HepG2 (cell line): ENCODE measurements around the gene CERS5. TPM values are rescaled to one million over a fixed set of nuclear protein-coding genes. Genes with fewer than 3 reads are reported as not detected.

Source experiments
- ATAC-seq: fragments of 200-7000 bp; cut with Tn5 transposase; 3 replicates; pipeline ENCODE4 v1.9.1; 2020; ENCODE audit warnings: mild to moderate bottlenecking, moderate library complexity
- BruUV-seq: library from RNA; stranded (reverse); fragments of 400-500 nt; replicated peaks from 2 replicates; lab custom pipeline; 2021; lab: Mats Ljungman, UMichigan
- CTCF ChIA-PET: fragments of 300-600 bp; formaldehyde crosslinking; extraction: SDS; loops from one replicate; lab custom pipeline; 2021; ENCODE audit warnings: low total read pairs, inconsistent platforms, low intra/inter-chr PET ratio; lab: Yijun Ruan, JAX
- POLR2A ChIA-PET: fragments of 350-600 bp; sonication (Branson Sonifier 250); formaldehyde crosslinking; loops from one replicate; lab custom pipeline; 2020; ENCODE audit warnings: antibody characterized with exemption, inconsistent platforms; lab: Yijun Ruan, JAX
- DNase-seq: peaks from one replicate; pipeline ENCODE4 v3.0.0-alpha.2; 2015; ENCODE audit warnings: low spot score
- FAIRE-seq: peaks from 3 replicates; lab custom pipeline; 2011; peaks lifted over from hg19 to GRCh38; lab: Jason Lieb, UNC
- H2AFZ ChIP-seq: one replicate; pipeline ENCODE4 v1.6.1; 2011; ENCODE audit warnings: low read length, inconsistent platforms
- H3K27ac ChIP-seq: fragments of 300-600 bp; 3 replicates; pipeline ENCODE4 v1.8.0; 2011; ENCODE audit warnings: mixed run types, mild to moderate bottlenecking, mixed read lengths, low read length, inconsistent platforms; ENCODE audit not compliant: insufficient read depth; ENCODE audit errors: extremely low read length
- H3K27me3 ChIP-seq, 2 experiments: fragments of 200-600 bp in 1 of 2; 2 replicates in 1 of 2; 3 replicates in 1 of 2; pipeline versions ENCODE4 v1.6.0 to v1.8.0; 2011; ENCODE audit warnings: low read length in 2 of 2, mild to moderate bottlenecking in 2 of 2, moderate library complexity in 2 of 2, inconsistent platforms in 1 of 2; ENCODE audit not compliant: insufficient read depth in 2 of 2, control insufficient read depth in 1 of 2
- H3K36me3 ChIP-seq, 2 experiments: fragments of 200-600 bp in 1 of 2; replicated peaks in 1 of 2; 2 replicates in 1 of 2; 3 replicates in 1 of 2; pipeline versions ENCODE4 v1.5.1 to v1.8.0; 2011; ENCODE audit warnings: low read length in 2 of 2, inconsistent platforms in 1 of 2; ENCODE audit not compliant: insufficient read depth in 2 of 2, control insufficient read depth in 1 of 2
- H3K4me1 ChIP-seq: 2 replicates; pipeline ENCODE4 v1.5.1; 2012; ENCODE audit warnings: low read length, inconsistent platforms; ENCODE audit not compliant: insufficient read depth
- H3K4me2 ChIP-seq: 2 replicates; pipeline ENCODE4 v1.6.0; 2011; ENCODE audit warnings: low read depth, low read length, inconsistent platforms
- H3K4me3 ChIP-seq, 3 experiments: fragments of 200-600 bp in 1 of 3; sonication (generic), shearing (Covaris generic) in 1 of 3; replicated peaks in 1 of 3; 2 replicates each; pipeline ENCODE4 v1.5.1; 2011 to 2016; ENCODE audit warnings: low read length in 3 of 3, inconsistent platforms in 2 of 3, low read depth in 2 of 3, mild to moderate bottlenecking in 2 of 3, control low read depth in 1 of 3, mixed read lengths in 1 of 3; ENCODE audit not compliant: insufficient read depth in 1 of 3
- H3K79me2 ChIP-seq: one replicate; pipeline ENCODE4 v1.6.1; 2011; ENCODE audit warnings: low read length, inconsistent platforms; ENCODE audit not compliant: insufficient read depth
- H3K9ac ChIP-seq: 2 replicates; pipeline ENCODE4 v1.6.0; 2011; ENCODE audit warnings: mild to moderate bottlenecking, low read depth, low read length, inconsistent platforms; ENCODE audit not compliant: insufficient read depth
- H3K9me3 ChIP-seq: 2 replicates; pipeline ENCODE4 v1.5.1; 2012; ENCODE audit warnings: mild to moderate bottlenecking, low read length
- H4K20me1 ChIP-seq: 2 replicates; pipeline ENCODE4 v1.6.0; 2011; ENCODE audit warnings: inconsistent platforms, mild to moderate bottlenecking, low read length, moderate library complexity; ENCODE audit not compliant: insufficient read depth
- MIER2 ChIP-seq: IDR thresholded peaks from 2 replicates; pipeline ENCODE4 v1.6.1; 2016; ENCODE audit warnings: missing biosample characterization, missing genetic modification reagents
- NCOA2 ChIP-seq: sonication (generic); formaldehyde crosslinking; IDR thresholded peaks from 2 replicates; pipeline ENCODE4 v1.8.0; 2022; ENCODE audit warnings: inconsistent platforms
- RAD51 ChIP-seq: fragments of 450-650 bp; IDR thresholded peaks from 2 replicates; pipeline ENCODE4 v1.6.1; 2016; ENCODE audit warnings: borderline replicate concordance
- RXRB ChIP-seq: IDR thresholded peaks from 2 replicates; pipeline ENCODE4 v1.6.1; 2016; ENCODE audit warnings: borderline replicate concordance, missing genetic modification reagents, missing compliant biosample characterization
- TARDBP ChIP-seq: sonication (generic); formaldehyde crosslinking; IDR thresholded peaks from 2 replicates; pipeline ENCODE4 v1.8.0; 2022; ENCODE audit warnings: mild to moderate bottlenecking, missing genetic modification reagents
- TCF7L2 ChIP-seq: IDR thresholded peaks from 2 replicates; pipeline ENCODE4 v1.6.1; 2011; ENCODE audit warnings: mild to moderate bottlenecking, low read depth, low read length, moderate library complexity
- ZNF589 ChIP-seq: sonication (generic); formaldehyde crosslinking; conservative IDR thresholded peaks from 2 replicates; pipeline ENCODE4 v1.8.0; 2022; ENCODE audit warnings: mild to moderate bottlenecking, moderate library complexity, missing genetic modification reagents
- WGBS: methylation state at CpG from one replicate; pipeline ENCODE4 v1.1.6; 2017; ENCODE audit warnings: low lambda C conversion rate; 5-methylcytosine and 5-hydroxymethylcytosine counted together
- in situ Hi-C: cut with HindIII; loops from 2 replicates; pipeline ENCODE4 v1.10.0; 2017; ENCODE audit warnings: low pct_unique_long_range_greater_than_20kb; ENCODE audit not compliant: extremely low pct_ligation_motif_present
- intact Hi-C: fragments of 100-400 bp; cut with micrococcal nuclease; formaldehyde crosslinking; loops from one replicate; pipeline ENCODE4 v1.10.0; 2022; ENCODE audit not compliant: unreplicated experiment
- polyA plus RNA-seq, 8 experiments: library from polyadenylated mRNA; depleted of rRNA in 3 of 8; stranded (reverse) in 7 of 8; unstranded in 1 of 8; fragments of >200 nt; fragmentation: Illumina TruSeq in 4 of 8; extraction: Trizol in 4 of 8; gene quantifications; 2 replicates each; pipeline versions ENCODE4 v1.2.1 to v1.2.3, GENCODE V29; 2011 to 2016; ENCODE audit warnings: low read depth in 4 of 8, missing spikeins in 1 of 8, mixed read lengths in 1 of 8; ENCODE audit not compliant: insufficient read depth in 1 of 8
- total RNA-seq, 5 experiments: library from RNA; depleted of rRNA; stranded (reverse); fragments of >200 nt; fragmentation: Illumina TruSeq; extraction: Trizol; gene quantifications; 2 replicates each; pipeline ENCODE4 v1.2.3, GENCODE V29; 2016; ENCODE audit warnings: low read depth in 1 of 5
- TF ChIP-seq, protein P1 (sequence below): sonication (generic); formaldehyde crosslinking; IDR thresholded peaks from one replicate; pipeline ENCODE4 v1.5.1; 2020; ENCODE audit warnings: mild to moderate bottlenecking, missing genetic modification reagents; ENCODE audit errors: not compliant biosample characterization

Gene CERS5
- total and polyA plus RNA-seq, 2 of the 13 experiments (the other 11 are each of a cell fraction or from before 2014, with no cell fraction given): 22.3 to 48.8 TPM

DNA sequence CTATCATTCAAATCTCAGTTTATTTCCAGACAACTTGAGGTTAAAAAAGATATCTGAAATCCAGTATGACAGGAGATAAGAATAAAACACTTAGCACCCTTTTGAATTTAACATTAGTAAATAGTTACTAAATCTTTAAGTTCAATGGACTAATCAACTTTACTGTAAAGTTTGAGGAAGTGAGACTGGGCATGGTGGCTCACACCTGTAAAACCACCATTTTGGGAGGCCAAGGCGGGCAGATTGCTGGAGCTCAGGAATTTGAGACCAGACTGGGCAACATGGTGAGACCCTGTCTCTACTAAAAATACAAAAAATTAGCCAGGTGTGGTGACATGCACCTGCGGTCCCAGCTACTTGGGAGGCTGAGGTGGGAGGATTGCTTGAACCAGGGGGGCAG is 40.3 kb upstream of the CERS5 start:
- CTCF ChIA-PET: no interaction called here
- H3K9me3 ChIP-seq: no peaks in the 10 kb centered on the region
- no peak overlapping the region for H3K27ac ChIP-seq
- ATAC-seq: no peak
- H2AFZ ChIP-seq: no peak overlapping the region
- no peak overlapping the region for H3K4me2 ChIP-seq
- no peak overlapping the region for H3K9ac ChIP-seq
- DNase-seq: no peak
- H3K4me3 ChIP-seq: no peak overlapping the region
- H3K79me2 ChIP-seq: no peaks in the 10 kb centered on the region
- no peaks in the 10 kb centered on the region for H4K20me1 ChIP-seq
- POLR2A ChIA-PET: no interaction called here
- TF ChIP-seq, protein P1, sequence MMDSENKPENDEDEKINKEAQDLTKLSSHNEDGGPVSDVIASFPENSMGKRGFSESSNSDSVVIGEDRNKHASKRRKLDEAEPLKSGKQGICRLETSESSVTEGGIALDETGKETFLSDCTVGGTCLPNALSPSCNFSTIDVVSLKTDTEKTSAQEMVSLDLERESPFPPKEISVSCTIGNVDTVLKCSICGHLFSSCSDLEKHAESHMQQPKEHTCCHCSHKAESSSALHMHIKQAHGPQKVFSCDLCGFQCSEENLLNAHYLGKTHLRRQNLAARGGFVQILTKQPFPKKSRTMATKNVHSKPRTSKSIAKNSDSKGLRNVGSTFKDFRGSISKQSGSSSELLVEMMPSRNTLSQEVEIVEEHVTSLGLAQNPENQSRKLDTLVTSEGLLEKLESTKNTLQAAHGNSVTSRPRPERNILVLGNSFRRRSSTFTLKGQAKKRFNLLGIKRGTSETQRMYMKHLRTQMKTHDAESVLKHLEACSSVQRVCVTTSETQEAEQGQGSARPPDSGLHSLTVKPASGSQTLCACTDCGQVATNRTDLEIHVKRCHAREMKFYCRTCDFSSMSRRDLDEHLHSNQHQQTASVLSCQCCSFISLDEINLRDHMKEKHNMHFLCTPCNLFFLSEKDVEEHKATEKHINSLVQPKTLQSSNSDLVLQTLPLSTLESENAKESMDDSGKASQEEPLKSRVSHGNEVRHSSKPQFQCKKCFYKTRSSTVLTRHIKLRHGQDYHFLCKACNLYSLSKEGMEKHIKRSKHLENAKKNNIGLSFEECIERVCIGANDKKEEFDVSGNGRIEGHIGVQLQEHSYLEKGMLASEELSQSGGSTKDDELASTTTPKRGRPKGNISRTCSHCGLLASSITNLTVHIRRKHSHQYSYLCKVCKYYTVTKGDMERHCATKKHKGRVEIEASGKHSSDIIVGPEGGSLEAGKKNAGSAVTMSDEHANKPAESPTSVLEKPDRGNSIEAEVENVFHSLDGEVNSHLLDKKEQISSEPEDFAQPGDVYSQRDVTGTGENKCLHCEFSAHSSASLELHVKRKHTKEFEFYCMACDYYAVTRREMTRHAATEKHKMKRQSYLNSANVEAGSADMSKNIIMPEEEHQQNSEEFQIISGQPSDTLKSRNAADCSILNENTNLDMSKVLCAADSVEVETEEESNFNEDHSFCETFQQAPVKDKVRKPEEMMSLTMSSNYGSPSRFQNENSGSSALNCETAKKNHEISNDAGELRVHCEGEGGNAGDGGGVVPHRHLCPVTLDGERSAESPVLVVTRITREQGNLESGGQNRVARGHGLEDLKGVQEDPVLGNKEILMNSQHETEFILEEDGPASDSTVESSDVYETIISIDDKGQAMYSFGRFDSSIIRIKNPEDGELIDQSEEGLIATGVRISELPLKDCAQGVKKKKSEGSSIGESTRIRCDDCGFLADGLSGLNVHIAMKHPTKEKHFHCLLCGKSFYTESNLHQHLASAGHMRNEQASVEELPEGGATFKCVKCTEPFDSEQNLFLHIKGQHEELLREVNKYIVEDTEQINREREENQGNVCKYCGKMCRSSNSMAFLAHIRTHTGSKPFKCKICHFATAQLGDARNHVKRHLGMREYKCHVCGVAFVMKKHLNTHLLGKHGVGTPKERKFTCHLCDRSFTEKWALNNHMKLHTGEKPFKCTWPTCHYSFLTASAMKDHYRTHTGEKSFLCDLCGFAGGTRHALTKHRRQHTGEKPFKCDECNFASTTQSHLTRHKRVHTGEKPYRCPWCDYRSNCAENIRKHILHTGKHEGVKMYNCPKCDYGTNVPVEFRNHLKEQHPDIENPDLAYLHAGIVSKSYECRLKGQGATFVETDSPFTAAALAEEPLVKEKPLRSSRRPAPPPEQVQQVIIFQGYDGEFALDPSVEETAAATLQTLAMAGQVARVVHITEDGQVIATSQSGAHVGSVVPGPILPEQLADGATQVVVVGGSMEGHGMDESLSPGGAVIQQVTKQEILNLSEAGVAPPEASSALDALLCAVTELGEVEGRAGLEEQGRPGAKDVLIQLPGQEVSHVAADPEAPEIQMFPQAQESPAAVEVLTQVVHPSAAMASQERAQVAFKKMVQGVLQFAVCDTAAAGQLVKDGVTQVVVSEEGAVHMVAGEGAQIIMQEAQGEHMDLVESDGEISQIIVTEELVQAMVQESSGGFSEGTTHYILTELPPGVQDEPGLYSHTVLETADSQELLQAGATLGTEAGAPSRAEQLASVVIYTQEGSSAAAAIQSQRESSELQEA: no peak
- TF ChIP-seq ZNF589 (no peak), NCOA2 (CRISPR knock-in tag) (no peak), RAD51 (no peak), MIER2 (CRISPR knock-in tag) (no peak), TCF7L2 (no peak), TARDBP (no peak), RXRB (CRISPR knock-in tag) (no peak)
- BruUV-seq: no TSS peak
- no peak for FAIRE-seq
- intact Hi-C loops (no loop called here), in situ Hi-C loops (no loop called here)
- 96% methylated on average over 2 of the region's 2 CpGs for WGBS
- peaks cover 3 to 14% of the 10 kb centered on the region in 2 experiments; a peak in 2 of 5 replicates for H3K36me3 ChIP-seq
- no peaks in the 10 kb centered on the region for H3K27me3 ChIP-seq
- H3K4me1 ChIP-seq: no peaks in the 10 kb centered on the region
